ENCODE results near the gene CELA3A.
"Not testable (repeated sequence)": the region's sequence is repeated elsewhere in the genome, so short reads cannot be mapped to it uniquely, and the experiment has no call there.

DNA sequence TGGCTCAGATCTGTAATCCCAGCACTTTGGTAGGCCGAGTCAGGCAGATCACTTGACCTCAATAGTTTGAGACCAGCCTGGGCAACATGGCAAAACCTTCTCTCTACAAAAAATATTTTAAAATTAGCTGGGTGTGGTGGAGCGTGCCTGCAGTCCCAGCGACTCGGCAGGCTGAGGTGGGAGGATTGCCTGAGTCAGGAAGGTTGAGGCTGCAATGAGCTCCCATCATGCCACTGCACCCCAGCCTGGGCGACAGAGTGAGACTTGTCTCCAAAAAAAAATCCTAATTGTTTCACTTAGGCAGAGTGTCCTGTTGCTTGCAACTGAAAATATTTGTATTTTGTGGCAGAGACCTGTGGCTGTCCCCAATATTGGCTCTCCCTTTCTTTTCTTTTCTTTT is 32.4 kb upstream of the CELA3A start:
- TF ChIP-seq, protein P1, sequence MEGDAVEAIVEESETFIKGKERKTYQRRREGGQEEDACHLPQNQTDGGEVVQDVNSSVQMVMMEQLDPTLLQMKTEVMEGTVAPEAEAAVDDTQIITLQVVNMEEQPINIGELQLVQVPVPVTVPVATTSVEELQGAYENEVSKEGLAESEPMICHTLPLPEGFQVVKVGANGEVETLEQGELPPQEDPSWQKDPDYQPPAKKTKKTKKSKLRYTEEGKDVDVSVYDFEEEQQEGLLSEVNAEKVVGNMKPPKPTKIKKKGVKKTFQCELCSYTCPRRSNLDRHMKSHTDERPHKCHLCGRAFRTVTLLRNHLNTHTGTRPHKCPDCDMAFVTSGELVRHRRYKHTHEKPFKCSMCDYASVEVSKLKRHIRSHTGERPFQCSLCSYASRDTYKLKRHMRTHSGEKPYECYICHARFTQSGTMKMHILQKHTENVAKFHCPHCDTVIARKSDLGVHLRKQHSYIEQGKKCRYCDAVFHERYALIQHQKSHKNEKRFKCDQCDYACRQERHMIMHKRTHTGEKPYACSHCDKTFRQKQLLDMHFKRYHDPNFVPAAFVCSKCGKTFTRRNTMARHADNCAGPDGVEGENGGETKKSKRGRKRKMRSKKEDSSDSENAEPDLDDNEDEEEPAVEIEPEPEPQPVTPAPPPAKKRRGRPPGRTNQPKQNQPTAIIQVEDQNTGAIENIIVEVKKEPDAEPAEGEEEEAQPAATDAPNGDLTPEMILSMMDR (IDR thresholded peaks at IDR 0.05; ENCODE audit: insufficient read depth, low read depth, low read length) = not testable (repeated sequence)
- TF ChIP-seq EZH2 (IDR thresholded peaks at IDR 0.05; ENCODE audit: insufficient read depth, low read length) = not testable (repeated sequence)

All from astrocyte (in vitro differentiated cells and primary cell).